Testis (tissue), 3 donors: ENCODE results near the gene TAS2R19. TPM values are rescaled to one million over a fixed set of nuclear protein-coding genes. Genes with fewer than 3 reads are reported as not detected.
"Not testable (repeated sequence)": the region's sequence is repeated elsewhere in the genome, so short reads cannot be mapped to it uniquely, and the experiment has no call there.

Experiments used
- DNase-seq: peaks from one replicate; pipeline ENCODE4 v3.0.0-alpha.2; 2019
- H3K27ac ChIP-seq, 2 donors: fragments of 200-600 bp; sonication (generic); one replicate each; pipeline ENCODE4 v1.5.1; 2019
- H3K27me3 ChIP-seq: fragments of 200-600 bp; sonication (generic); one replicate; pipeline ENCODE4 v1.5.1; 2019
- H3K36me3 ChIP-seq: fragments of 200-600 bp; sonication (generic); one replicate; pipeline ENCODE4 v1.5.1; 2017; ENCODE audit warnings: low read depth; ENCODE audit errors: missing control alignments
- H3K4me1 ChIP-seq: fragments of 200-600 bp; sonication (generic); one replicate; pipeline ENCODE4 v1.5.1; 2019
- H3K4me3 ChIP-seq, 2 donors: fragments of 200-600 bp; sonication (generic); one replicate each; pipeline ENCODE4 v1.5.1; 2017 to 2019
- H3K9me3 ChIP-seq: fragments of 200-600 bp; sonication (generic); one replicate; pipeline ENCODE4 v1.5.1; 2017
- POLR2A ChIP-seq: fragments of 450-650 bp; IDR thresholded peaks from one replicate; pipeline ENCODE4 v1.6.1; 2017; ENCODE audit warnings: antibody characterized with exemption, mild to moderate bottlenecking, moderate library complexity
- WGBS, 2 donors: methylation state at CpG; one replicate each; pipeline ENCODE4 v1.1.5; 2018; 5-methylcytosine and 5-hydroxymethylcytosine counted together
- intact Hi-C: fragments of 100-400 bp; cut with DNase I; formaldehyde crosslinking; loops from one replicate; pipeline ENCODE4 v1.15.1; 2023; ENCODE audit warnings: low total_unique reads
- polyA plus RNA-seq: library from polyadenylated mRNA; stranded (reverse); fragments of 350-450 nt; fragmentation: Illumina TruSeq; extraction: RNeasy Lipid Tissue Mini Kit (QIAGEN cat#74804); gene quantifications from one replicate; pipeline ENCODE4 v1.2.3, GENCODE V29; 2014; ENCODE audit warnings: low read depth, low replicate concordance; ENCODE audit not compliant: insufficient read depth
- total RNA-seq, 2 donors: library from RNA; depleted of rRNA; stranded (reverse); fragments of >200 nt; gene quantifications; one replicate each; pipeline ENCODE4 v1.2.3, GENCODE V29; 2016
- TF ChIP-seq, protein P1 (sequence below), 3 experiments: fragments of 450-650 bp in 2 of 3; fragments of 200-600 bp in 1 of 3; sonication (generic) in 1 of 3; IDR thresholded peaks; one replicate each; pipeline ENCODE4 v1.5.1; 2016 to 2019; ENCODE audit warnings: antibody characterized with exemption in 3 of 3, mild to moderate bottlenecking in 2 of 3, moderate library complexity in 1 of 3

Gene TAS2R19
- total and polyA plus RNA-seq, 3 donors from 2014 or later = 0.34 to 10.4 (median 9.3) TPM

DNA sequence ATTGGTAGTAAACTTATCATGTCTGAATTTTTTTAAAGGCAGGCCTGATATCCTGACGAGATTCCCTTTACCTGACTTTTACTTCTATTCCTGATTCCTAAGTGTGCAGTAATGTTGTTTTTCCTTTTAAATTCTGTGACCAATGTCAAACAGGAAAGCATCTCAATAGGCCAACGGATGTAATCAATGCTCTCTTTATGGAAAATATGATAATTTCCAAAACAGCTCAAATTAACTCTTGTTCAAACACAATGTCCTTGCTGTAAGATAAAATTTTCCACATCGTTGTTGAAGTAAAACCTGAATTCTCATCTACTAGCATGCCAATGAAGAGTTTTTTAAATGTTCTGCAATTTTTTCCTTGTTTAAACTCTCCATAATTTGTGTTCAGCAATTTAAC lies 16.8 kb upstream of the TAS2R19 start:
- Histone ChIP-seq H3K36me3 (no peaks in the 10 kb centered on the region), H3K4me1 (no peaks in the 10 kb centered on the region), H3K27me3 (no peaks in the 10 kb centered on the region), H3K4me3 (no peak overlapping the region), H3K27ac (no peak overlapping the region), H3K9me3 (no peaks in the 10 kb centered on the region)
- intact Hi-C loops = no loop called here
- WGBS, 2 donors = 51 to 59% methylated on average over 3 of the region's 3 CpGs
- DNase-seq = no peak
- TF ChIP-seq, protein P1, sequence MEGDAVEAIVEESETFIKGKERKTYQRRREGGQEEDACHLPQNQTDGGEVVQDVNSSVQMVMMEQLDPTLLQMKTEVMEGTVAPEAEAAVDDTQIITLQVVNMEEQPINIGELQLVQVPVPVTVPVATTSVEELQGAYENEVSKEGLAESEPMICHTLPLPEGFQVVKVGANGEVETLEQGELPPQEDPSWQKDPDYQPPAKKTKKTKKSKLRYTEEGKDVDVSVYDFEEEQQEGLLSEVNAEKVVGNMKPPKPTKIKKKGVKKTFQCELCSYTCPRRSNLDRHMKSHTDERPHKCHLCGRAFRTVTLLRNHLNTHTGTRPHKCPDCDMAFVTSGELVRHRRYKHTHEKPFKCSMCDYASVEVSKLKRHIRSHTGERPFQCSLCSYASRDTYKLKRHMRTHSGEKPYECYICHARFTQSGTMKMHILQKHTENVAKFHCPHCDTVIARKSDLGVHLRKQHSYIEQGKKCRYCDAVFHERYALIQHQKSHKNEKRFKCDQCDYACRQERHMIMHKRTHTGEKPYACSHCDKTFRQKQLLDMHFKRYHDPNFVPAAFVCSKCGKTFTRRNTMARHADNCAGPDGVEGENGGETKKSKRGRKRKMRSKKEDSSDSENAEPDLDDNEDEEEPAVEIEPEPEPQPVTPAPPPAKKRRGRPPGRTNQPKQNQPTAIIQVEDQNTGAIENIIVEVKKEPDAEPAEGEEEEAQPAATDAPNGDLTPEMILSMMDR (IDR thresholded peaks at IDR 0.05) = no peak
- TF ChIP-seq POLR2A = no peak

DNA sequence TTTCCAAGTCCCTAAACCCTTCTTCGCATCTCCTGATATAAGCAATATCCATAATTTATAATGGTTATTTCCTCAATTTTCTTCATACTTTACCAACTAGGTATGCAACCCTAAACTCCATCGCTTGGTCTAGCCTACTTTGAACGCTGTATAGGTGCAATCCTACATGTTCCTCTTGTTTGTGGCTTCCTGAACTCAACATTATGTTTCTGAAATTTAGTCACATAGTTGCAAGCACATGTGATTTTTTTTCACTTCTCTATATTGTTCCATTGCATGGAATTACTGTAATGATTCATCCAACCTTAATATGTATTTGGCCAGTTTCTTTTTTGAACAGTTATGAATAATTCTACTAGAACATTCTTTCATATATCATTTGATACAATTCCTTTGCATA lies 11.5 kb upstream of the TAS2R19 start:
- H3K4me3 ChIP-seq, intact Hi-C loops, H3K36me3 ChIP-seq, H3K27ac ChIP-seq, H3K4me1 ChIP-seq, H3K9me3 ChIP-seq, DNase-seq, H3K27me3 ChIP-seq: not testable (repeated sequence)
- WGBS, 2 donors = 95 to 100% methylated on average over 1 of the region's 3 CpGs

DNA sequence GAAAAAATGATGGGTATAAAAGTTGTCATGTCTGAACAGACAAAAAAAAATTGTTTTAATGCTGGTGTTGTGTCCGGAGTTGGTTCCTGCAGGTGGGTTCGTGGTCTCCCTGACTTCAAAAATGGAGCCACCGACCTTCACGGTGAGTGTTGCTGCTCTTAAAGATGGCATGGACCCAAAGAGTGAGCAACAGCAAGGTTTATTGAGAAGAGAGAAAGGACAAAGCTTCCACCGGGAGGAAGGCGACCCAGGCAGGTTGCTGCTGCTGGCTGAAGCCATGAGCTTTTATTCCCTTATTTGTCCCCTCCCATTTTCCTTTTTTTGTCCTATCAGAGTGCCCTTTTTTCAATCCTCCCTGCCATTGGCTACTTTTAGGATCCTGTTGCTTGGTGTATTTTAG lies 8.9 kb upstream of the TAS2R19 start, which contains the start of gene TAS2R31:
Gene TAS2R31, minus strand, starts transcription at position 101 of the 400 bp plus-strand sequence. Its CDS starts 72 bp downstream, at position 29.
- Histone ChIP-seq H3K27me3 (no peaks in the 10 kb centered on the region), H3K4me1 (no peaks in the 10 kb centered on the region), H3K27ac (no peak within 1 kb of the TSS), H3K36me3 (no peaks in the 10 kb centered on the region), H3K4me3 (no peak within 1 kb of the TSS), H3K9me3 (no peaks in the 10 kb centered on the region)
- TF ChIP-seq POLR2A = no peak
- TF ChIP-seq, protein P1 (IDR thresholded peaks at IDR 0.05) = no peak
- intact Hi-C loops = no loop called here
- no peak for DNase-seq
- WGBS, 2 donors = 73% methylated on average over 6 of the region's 6 CpGs

DNA sequence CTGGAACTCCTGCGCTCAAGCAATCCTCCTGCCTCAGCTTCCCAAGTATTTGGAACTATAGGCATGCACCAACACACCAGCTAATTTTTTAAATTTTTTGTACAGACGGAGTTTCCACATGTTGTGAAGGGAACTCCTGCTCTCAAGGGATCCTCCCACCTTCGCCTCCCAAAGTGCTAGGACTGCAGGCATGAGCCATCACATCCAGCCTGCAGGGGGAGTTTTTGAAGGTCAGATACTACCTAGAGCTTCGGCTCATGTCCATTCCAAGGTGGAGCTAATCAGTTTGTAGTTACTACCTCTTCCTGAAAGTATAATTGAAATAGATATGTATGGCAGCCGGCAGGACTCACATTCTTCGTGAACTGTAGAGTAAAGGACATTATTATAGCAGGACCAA lies 3.7 kb upstream of the TAS2R19 start:
- Histone ChIP-seq H3K27me3 (no peaks in the 10 kb centered on the region), H3K4me3 (no peak overlapping the region), H3K9me3 (no peaks in the 10 kb centered on the region), H3K4me1 (no peaks in the 10 kb centered on the region), H3K27ac (no peak overlapping the region), H3K36me3 (no peaks in the 10 kb centered on the region)
- intact Hi-C loops = no loop called here
- no peak for TF ChIP-seq POLR2A
- TF ChIP-seq, protein P1 (IDR thresholded peaks at IDR 0.05) = no peak
- WGBS, 2 donors = 67 to 82% methylated on average over 6 of the region's 6 CpGs
- no peak for DNase-seq

DNA sequence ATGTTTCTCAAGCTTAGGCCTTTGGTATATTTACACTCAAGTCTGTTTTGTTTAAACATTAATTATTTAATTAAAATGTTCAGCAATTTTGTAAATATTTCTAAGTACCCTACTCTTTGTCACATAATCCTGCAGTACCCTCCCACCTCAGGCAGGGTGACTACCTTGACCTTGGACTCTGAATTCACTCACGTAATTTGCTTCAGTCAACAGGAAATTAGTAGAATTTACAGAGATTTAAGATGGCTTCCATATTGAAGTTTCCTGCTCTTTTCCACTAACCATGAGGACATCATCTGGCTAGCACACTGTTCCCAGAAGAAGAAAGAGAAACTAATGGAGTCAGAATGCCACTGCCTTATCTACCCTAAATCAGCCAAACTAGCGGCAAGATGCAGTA lies 967 bp upstream of the TAS2R19 start:
- WGBS, 2 donors = 70 to 79% methylated on average over 2 of the region's 2 CpGs

More for the DNA sequence above, 967 bp upstream of the TAS2R19 start:
- intact Hi-C loops = no loop called here
- H3K27me3 ChIP-seq = no peaks in the 10 kb centered on the region
- H3K36me3 ChIP-seq = no peaks in the 10 kb centered on the region
- no peaks in the 10 kb centered on the region for H3K9me3 ChIP-seq
- no peak for DNase-seq
- no peak overlapping the region for H3K4me3 ChIP-seq
- H3K27ac ChIP-seq = no peak overlapping the region
- TF ChIP-seq, protein P1 (IDR thresholded peaks at IDR 0.05) = no peak
- no peak for TF ChIP-seq POLR2A
- no peaks in the 10 kb centered on the region for H3K4me1 ChIP-seq
